HUDEP-2 (cell line): ENCODE results near the gene LCP1.
"Not testable (repeated sequence)": the region's sequence is repeated elsewhere in the genome, so short reads cannot be mapped to it uniquely, and the experiment has no call there.

Source experiments
- DNase-seq, 76 experiments: peaks; one replicate each; lab custom pipeline; 2025; ENCODE audit not compliant: unreplicated experiment in 76 of 76; lab: John Stamatoyannopoulos, UW

The LCP1 gene

GRCh38 chr13:46164661-46165060 lies 17.3 kb downstream of the LCP1 start:
- no peak for DNase-seq

DNA sequence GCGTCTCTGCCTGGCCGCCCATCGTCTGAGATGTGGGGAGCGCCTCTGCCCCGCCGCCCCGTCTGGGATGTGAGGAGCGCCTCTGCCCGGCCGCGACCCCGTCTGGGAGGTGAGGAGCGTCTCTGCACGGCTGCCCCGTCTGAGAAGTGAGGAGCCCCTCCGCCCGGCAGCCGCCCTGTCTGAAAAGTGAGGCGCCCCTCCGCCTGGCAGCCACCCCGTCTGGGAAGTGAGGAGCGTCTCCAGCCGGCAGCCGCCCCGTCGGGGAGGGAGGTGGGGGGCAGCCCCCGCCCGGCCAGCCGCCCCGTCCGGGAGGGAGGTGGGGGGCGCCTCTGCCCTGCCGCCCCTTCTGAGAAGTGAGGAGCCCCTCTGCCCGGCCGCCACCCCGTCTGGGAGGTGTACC lies 19.2 kb downstream of the LCP1 start:
- DNase-seq = not testable (repeated sequence)

GRCh38 chr13:46160471-46161066 lies 21.4 kb downstream of the LCP1 start:
- peak in 33 of 76 experiments; percentile 4 to 63 (median 26) for DNase-seq

- DNase-seq = no peak
These were observed 21.9 kb downstream of the LCP1 start for GRCh38 chr13:46160065-46160464.

DNA sequence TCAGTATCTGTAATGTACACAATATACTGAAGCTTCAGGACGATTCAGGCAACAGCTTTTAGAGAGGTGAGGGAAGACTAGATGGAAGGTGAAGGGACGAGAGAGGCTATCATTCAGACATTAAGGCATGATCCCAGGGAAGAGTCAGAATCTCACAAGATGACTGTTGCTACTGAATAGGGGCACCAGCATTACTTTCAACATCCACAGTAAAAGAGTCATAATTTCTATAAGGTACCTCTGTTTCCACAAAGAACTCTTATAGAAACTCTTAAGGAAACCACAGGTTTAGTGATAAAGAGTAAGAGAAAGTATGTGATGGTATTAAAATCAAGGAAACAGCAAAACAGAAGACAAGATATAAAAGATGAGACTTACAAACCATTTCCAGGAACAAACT lies 23.0 kb downstream of the LCP1 start:
- DNase-seq = no peak

DNA sequence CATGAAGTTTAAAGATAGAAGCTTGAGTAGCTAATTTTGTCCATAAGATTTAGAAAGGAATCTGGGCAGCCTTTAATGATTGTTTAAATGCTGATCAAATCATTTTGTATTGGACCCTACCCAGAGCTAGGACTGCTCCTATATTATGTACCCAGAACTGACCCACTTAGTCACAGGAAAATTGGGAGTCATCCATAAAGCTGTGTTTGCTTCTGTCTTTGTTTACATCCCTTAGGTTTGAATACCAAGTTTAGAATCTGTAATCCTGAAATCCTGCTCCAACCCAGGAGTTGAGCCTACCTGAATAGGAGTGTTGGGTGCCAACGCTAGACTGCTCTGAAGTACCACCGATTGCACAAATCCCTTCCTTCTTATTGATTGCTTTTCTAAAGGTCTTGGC lies 23.8 kb downstream of the LCP1 start:
- DNase-seq = no peak

GRCh38 chr13:46154136-46154801 lies 27.7 kb downstream of the LCP1 start:
- no peak for DNase-seq

DNA sequence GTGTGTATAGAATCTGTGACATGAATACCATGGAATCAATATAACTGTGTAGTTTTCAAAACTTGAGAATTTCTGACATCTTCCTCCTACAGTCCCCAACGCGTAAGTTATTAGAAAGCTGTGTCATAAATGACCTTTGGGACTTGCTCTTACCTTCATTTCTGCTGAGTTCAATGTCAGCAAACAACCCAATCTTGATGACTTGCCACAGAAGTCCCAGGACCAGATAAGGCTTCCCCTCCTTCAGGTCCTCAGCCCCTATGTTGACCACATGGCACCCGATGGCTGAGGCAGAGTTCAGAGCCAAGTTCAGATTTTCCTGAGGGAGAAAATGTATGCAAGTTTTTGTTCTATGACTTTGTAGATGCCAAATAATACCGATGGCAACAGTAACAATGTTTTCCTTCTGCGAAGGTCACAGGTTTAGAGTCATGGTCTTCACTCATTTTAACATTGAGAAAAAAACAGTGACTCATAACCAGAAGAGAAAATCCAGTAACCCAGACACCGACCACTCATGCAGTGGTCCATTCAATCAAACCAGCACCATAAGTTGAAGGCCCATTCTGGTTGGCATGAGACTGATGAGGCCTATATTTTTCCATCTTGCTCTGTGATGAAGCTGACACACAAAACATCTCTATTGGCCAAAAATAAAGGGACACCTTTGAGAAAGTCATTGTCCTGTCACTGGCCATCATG lies 29.2 kb downstream of the LCP1 start:
- no peak for DNase-seq

- no peak for DNase-seq
These were observed 31.8 kb downstream of the LCP1 start for GRCh38 chr13:46150134-46150693.

DNA sequence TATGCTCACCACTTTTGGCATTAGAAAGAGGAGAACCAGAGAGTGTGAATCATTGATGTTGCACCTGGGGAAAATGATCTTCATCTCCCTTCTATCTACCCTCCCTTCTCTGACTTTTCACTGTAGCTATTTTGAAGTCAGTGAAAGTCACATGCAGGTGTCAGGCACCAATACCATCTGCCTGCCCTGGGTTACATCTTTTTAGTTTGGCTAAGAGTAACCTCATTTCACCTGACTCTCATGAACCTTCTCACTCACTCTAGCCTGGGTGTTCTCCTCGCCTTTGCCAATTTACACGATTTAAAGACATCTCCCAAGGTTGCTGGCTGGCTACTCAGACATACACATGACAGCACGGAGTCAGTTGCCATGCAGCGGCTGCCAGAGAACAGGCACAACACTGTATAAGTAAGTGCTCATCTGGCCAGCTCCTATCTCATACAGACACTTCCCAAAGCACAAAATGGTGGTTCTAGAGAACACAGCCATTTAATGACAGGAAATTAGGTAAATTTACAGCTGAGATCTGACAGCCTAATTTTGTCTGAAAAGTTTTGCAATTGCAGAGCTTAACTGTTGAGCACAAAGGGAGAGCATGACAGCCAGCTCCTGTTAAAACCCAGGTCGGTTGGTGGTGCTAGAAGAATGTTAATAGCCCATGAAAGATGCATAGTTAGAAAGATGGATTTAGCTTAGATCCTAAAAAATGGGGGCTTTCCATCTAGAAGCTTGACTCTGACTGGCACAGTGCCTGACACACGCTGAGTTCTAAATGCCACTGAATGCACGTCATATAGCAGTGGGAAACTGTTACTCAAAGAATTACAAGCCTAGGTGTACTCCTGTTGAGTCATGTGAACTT lies 32.5 kb downstream of the LCP1 start:
- no peak for DNase-seq

DNA sequence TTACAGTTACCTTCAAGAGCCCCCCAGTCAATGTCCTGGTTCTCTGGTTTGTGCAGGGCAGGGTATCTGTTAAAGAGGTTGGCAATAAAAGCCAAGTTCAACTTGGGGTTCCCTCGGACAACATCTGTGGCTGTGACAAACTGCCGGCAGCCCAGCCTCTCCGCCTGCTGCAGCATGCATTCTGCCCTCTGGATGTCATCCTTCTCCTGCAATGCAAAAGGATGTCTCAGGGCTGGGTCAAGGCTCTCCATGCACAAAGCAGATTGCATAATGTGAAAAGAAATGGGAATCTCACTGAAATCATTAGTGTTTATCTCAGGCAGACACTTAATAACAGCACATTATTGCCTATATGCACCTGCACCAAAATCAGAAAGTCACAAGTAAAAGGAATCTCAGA lies 35.1 kb downstream of the LCP1 start:
- no peak for DNase-seq

DNA sequence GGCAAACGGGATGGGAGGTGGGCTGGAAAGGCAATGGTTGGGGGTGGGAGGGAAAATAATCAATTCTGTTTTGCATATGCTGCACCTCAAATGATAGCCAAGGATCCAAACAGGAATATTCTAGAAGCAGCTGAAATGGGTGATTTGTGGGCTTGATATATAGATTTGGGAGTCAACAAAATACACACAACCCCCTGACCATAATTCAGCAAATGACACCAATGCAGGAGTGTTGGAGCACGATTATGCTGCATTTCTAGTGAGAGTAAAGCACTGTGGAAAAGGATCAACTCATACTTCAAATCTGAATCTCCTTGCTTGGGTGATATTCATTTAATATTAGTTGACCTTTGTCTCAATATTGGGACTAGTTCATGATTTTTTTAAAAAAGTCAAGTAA lies 36.0 kb downstream of the LCP1 start:
- DNase-seq = no peak

GRCh38 chr13:46145135-46145534 lies 36.8 kb downstream of the LCP1 start:
- no peak for DNase-seq

DNA sequence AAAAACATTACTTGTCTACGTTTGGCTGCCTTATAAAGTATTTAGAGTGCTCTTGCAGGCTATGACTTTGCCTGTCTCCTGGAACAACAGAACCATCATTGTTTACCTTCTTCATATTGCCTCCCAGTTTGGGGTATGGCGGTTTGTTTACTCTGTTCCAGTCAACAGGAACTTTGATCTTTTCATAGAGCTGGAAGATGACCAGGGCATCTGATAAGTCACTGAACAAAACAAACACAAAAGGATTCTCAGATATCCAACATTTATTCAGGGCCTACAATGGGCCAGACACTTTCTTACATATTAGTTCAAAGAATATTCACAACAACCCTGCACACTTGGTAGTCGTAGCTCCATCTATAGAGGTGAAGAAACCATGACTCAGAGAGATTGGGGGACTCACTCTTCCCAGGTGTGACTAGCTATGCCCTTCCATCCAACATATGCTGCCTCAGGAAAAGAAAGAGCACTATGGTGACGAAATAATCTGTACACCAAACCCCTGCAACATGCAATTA lies 38.7 kb downstream of the LCP1 start:
- no peak for DNase-seq

DNA sequence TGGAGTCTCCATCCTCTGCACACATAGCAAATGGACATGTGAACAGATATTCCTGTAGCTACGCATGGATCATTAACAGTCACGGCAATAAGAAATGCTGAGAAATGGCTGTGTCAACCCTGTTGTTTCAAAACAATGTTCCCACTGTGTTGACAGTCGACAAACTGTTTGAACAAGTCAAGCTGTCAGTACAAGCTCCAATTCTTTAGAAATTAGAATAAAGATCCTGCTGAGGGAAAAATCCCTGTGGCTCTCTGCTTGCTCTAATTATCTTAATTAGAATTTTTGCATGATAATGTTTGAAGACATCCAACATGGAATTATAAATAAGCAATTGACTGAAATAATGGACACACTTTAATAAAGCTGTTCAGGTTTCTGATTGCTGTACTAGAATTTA lies 39.2 kb downstream of the LCP1 start:
- DNase-seq = no peak

DNA sequence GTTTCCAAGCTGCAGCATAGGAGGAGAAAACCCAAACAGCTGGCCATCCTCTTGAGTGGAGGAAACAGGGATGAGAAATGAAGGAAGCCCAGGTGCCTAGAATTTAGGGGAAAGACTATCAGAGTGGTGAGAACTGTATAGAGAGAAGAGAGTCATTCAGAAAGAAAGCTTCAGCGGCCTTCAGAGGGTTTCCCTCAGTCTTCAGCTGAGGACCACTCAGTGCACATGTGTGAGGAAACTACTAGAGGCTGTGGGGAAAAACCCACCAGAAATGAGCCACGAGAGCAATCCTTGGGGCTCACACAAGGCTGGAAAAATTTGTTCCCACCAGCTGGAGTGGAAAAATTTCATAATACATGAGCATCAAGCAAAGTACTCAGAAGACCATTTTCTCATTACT lies 41.9 kb downstream of the LCP1 start:
- no peak for DNase-seq

DNA sequence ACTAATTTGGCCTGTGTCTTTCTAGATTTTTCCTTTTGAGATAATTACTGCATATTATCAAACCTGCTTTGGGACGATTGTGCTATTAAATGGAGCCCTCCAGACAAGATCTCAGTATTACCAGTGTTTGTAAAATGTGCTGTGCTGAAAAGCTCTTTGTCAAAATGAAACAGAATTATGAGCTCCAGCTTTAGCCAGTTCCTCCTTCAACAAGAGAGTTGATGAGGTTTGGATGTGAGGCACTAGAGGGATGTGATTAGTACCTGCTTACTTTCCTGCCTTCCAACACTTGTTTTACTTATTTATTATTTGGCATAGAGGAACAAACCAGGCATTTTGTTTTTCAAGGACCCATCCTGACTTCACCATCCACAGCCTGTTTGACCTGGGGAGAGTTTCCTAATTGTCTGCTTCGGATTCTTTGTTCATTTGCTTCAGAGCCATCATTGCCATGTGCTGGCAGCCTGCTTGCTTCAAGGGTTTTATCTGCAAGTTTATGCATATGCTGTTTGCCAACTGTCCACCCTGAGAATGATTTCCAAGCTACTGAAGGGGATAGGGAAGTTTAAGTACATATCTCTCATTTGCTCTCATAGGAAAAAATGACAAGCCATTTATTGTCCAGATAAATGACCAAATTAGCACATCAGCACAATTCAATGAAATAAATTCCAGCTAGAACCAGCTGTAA lies 44.2 kb downstream of the LCP1 start:
- no peak for DNase-seq

DNA sequence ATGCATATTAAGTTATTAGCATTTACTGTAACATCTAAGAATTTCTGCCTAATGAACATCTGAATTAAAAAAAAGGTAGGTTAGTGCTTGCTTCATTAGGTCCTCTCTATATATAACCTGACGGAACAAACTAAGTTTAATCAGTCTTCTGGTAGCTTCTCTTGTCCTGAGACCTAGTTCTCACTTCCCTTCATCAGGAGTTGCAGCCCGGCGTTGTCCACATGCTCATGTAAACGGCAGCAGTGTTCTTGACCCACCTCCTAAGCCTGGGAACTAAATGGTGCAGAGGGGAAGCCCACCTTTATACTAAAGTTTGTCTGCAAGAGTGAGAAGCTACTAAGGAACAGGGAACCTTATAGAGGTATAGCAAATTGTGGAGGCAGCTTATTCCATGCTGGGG lies 45.3 kb downstream of the LCP1 start:
- DNase-seq = no peak

GRCh38 chr13:46134961-46135522 lies 46.9 kb downstream of the LCP1 start:
- DNase-seq = no peak

DNA sequence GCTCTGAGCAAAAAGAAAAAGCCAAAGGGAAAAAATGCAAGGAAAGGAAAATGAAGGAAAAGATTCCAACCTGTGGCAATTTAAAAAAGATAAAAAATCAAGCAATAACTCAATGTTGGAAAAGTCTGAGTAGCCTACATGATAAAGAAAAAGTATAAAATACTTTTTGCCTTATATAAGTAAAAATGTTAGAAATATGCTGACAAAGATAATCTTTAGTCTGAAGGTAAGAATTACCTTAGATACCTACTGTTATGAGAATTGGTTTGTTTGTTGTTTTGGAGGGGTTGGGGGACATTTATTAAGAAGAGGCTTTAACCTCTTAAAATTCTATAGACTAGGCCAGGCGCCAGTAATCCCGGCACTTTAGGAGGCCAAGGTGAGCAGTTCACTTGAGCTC lies 47.5 kb downstream of the LCP1 start:
- DNase-seq = no peak
